Erythroblast (primary cell): ENCODE measurements around the gene C11orf91.

Experiments used
- GATA1 ChIP-seq: IDR thresholded peaks from 2 replicates; pipeline ENCODE4 v1.6.1; 2011; ENCODE audit warnings: low read depth, mild to moderate bottlenecking, control low read depth, low read length, moderate library complexity
- POLR2A ChIP-seq: IDR thresholded peaks from 2 replicates; pipeline ENCODE4 v1.6.1; 2011; ENCODE audit warnings: mild to moderate bottlenecking, low read length

GRCh38 chr11:33706546-33706945 lies 5.9 kb upstream of the C11orf91 start:
- TF ChIP-seq POLR2A (no peak), GATA1 (no peak)
